MG63 (cell line): ENCODE data around the gene TMEM178B. TPM values are rescaled to one million over a fixed set of nuclear protein-coding genes. Genes with fewer than 3 reads are reported as not detected.
A peak's percentile ranks its signal among the peaks of the same experiment; 100 is the strongest.

Experiments used
- DNase-seq: peaks from one replicate; pipeline ENCODE4 v3.0.0-alpha.2; 2020
- H3K27me3 ChIP-seq: fragments of 250-450 bp; sonication (Bioruptor Pico); 2 replicates; pipeline ENCODE4 v1.5.1; 2020; ENCODE audit warnings: mild to moderate bottlenecking, moderate library complexity
- H3K36me3 ChIP-seq: fragments of 250-450 bp; sonication (Bioruptor Pico); 2 replicates; pipeline ENCODE4 v1.5.1; 2020; ENCODE audit warnings: mild to moderate bottlenecking, moderate library complexity
- H3K4me3 ChIP-seq: fragments of 250-450 bp; sonication (Bioruptor Pico); 2 replicates; pipeline ENCODE4 v1.5.1; 2020; ENCODE audit warnings: mild to moderate bottlenecking, moderate library complexity
- H3K9me3 ChIP-seq: fragments of 250-450 bp; sonication (Bioruptor Pico); 2 replicates; pipeline ENCODE4 v1.5.1; 2020; ENCODE audit warnings: mild to moderate bottlenecking, moderate library complexity
- total RNA-seq: library from RNA; depleted of rRNA; stranded (reverse); fragments of >200 nt; shearing (Covaris generic); gene quantifications from 2 replicates; pipeline ENCODE4 v1.2.3, GENCODE V29; 2014; ENCODE audit warnings: low replicate concordance

TMEM178B gene
- total RNA-seq, 1 experiment from 2014 or later, result 0.10 TPM

DNA sequence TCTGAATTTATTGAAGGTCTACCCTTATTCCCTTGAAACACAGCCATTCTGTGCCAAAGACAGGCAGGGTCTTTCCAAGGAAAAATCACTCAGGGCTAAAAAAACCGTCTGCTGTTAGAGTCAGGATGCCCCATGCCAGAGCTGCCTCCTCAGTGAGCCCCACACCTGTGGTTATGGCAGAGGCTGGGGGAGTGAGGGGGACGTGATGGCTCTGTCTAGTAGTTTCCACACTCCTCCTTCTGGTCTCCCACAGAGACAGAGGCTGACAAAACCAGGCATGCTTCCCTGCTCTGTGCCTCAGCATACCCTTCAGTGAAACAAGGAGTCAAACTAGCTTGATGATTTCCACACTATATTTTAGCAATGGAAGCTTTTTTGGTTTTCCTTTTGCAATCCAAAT, 365.3 kb downstream of the TMEM178B start:
- no peak overlapping the region for H3K4me3 ChIP-seq
- no peaks in the 10 kb centered on the region for H3K27me3 ChIP-seq
- no peak for DNase-seq
- H3K36me3 ChIP-seq, result no peaks in the 10 kb centered on the region
- no peaks in the 10 kb centered on the region for H3K9me3 ChIP-seq

DNA sequence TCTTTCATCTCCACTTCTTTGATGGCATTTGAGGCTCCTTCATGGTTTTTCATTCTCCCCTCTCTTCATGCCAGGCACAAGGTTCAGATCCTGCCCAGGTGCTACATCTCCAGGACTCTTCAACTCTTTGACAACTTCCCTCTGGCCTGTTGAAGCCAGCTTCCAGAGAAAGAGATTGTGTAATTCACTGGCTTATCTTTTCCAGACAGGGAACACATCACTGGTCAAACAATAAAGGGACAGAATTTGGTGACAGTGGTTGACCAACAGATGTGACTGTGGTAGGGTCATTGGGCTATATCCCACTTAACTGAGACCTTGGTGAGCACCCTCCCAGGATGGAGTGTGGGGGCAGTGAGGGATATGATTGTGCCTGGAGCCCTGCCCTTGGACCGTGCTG, 365.9 kb downstream of the TMEM178B start:
- no peaks in the 10 kb centered on the region for H3K9me3 ChIP-seq
- H3K4me3 ChIP-seq, result no peak overlapping the region
- no peaks in the 10 kb centered on the region for H3K27me3 ChIP-seq
- no peak for DNase-seq
- H3K36me3 ChIP-seq, result no peaks in the 10 kb centered on the region

GRCh38 chr7:141441837-141442627, 368.2 kb downstream of the TMEM178B start:
- no peaks in the 10 kb centered on the region for H3K9me3 ChIP-seq
- no peak overlapping the region for H3K4me3 ChIP-seq
- H3K27me3 ChIP-seq, result no peaks in the 10 kb centered on the region
- no peaks in the 10 kb centered on the region for H3K36me3 ChIP-seq
- DNase-seq, result no peak

DNA sequence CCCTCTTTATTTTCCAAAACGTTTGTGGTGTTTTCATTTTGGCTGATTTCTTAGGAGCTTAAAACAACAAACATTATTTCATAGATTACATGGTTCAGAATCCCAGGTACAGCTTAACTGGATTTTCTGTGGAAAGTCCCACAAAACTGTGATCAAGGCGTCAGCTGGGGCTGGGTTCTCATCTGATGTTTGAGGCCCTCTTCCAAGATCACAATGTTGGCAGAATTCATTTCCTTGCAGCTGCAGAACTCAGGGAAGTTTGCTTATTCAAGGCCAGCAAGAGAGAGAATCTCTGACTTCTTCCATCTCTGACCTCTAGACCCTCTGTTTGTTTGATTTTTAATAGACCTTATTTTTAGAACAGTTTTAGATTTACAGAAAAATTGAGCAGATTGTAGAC, 368.9 kb downstream of the TMEM178B start:
- DNase-seq, result no peak
- Histone ChIP-seq H3K36me3 (no peaks in the 10 kb centered on the region), H3K9me3 (no peaks in the 10 kb centered on the region), H3K4me3 (no peak overlapping the region), H3K27me3 (no peaks in the 10 kb centered on the region)

- H3K27me3 ChIP-seq, result no peaks in the 10 kb centered on the region
- no peaks in the 10 kb centered on the region for H3K36me3 ChIP-seq
- DNase-seq, result no peak
- H3K9me3 ChIP-seq, result no peaks in the 10 kb centered on the region
- no peak overlapping the region for H3K4me3 ChIP-seq
Observed at GRCh38 chr7:141444961-141445360, 371.1 kb downstream of the TMEM178B start.

DNA sequence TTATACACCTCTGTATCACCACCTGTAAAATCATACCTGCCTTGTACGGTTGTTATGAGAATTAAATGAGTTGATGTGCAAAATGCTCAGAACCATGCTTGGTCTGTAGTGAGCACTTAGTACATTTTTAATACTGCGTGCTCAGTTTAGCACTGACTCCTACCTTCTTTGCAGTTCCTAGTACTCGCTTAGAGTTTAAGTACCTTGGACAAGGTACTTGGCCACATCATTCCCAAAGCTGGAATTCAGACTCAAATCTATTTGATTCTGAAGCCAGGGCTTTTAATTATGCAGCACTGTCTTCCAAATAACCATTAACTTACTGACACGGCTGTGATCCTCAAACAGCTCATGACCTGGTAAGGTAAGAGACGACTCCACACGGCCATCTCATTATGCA, 377.4 kb downstream of the TMEM178B start:
- Histone ChIP-seq H3K9me3 (no peaks in the 10 kb centered on the region), H3K27me3 (no peaks in the 10 kb centered on the region), H3K4me3 (no peak overlapping the region), H3K36me3 (no peaks in the 10 kb centered on the region)
- DNase-seq, result no peak

DNA sequence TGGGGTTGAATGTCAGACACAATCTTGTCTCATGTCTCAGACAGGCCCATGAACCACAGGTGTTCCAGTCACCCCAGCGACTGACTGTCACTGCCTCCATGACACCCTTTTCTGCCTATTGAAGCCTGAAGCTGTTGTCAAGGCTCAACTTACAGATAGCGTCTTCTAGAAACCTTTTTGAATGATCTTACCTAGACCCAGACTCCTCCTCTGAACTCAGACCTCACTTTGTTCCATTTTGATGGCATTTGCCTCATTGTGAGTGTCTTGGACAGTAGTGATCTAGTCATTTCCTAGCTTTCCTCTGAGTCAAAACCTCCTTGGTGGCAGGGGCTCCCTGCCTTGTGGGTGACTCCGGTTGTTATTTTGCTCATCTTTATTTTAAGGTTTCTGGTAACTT, 379.0 kb downstream of the TMEM178B start:
- DNase-seq, result no peak
- no peak overlapping the region for H3K4me3 ChIP-seq
- H3K27me3 ChIP-seq, result no peaks in the 10 kb centered on the region
- no peaks in the 10 kb centered on the region for H3K9me3 ChIP-seq
- H3K36me3 ChIP-seq, result no peaks in the 10 kb centered on the region

DNA sequence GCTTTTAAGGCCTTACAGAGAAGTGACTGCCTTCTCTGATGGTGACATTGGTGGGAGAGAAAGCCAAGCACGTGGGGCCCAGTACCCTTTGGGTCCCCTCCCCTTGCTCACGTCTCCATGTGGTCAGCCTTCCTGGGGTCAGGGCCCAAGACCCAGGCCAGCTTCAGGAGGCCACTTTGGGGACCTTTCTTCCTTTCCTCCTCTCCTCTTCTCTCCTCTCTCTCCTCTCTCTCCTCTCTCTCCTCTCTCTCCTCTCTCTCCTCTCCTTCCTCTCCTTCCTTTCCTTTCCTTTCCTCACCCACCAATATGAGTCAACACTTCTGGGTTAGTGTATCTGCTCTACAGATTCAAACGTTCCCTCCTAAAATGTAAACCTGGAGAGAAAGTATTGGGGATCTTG, 380.5 kb downstream of the TMEM178B start:
- Histone ChIP-seq H3K36me3 (no peaks in the 10 kb centered on the region), H3K27me3 (no peaks in the 10 kb centered on the region), H3K9me3 (no peaks in the 10 kb centered on the region), H3K4me3 (no peak overlapping the region)
- DNase-seq, result no peak

GRCh38 chr7:141455723-141456122, 381.9 kb downstream of the TMEM178B start:
- no peaks in the 10 kb centered on the region for H3K9me3 ChIP-seq
- no peaks in the 10 kb centered on the region for H3K27me3 ChIP-seq
- DNase-seq, result no peak
- H3K36me3 ChIP-seq, result no peaks in the 10 kb centered on the region
- H3K4me3 ChIP-seq, result no peak overlapping the region

- no peaks in the 10 kb centered on the region for H3K36me3 ChIP-seq
- H3K4me3 ChIP-seq, result no peak overlapping the region
- no peaks in the 10 kb centered on the region for H3K27me3 ChIP-seq
- no peaks in the 10 kb centered on the region for H3K9me3 ChIP-seq
- DNase-seq, result peak; percentile 10
Observed at GRCh38 chr7:141456298-141456697, 382.4 kb downstream of the TMEM178B start.

DNA sequence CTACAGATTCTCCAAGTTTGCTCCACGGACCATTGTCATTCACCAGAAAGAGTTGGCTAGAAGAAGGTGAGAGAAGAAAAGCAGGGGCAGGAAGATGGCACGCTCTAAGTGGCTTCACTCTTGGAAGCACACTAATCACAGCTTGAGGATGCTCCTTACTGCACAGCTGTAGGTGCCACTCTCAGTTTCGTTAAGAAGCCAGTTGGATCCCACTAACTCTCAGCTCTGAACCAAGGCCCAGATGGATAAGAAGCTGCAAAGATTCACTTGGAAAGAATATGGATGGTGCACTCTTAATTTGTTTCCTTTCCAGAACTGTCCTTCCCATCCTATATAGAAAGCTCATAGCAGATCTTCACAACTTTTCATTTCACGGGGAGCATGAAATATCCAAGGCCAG, 382.8 kb downstream of the TMEM178B start:
- H3K9me3 ChIP-seq, result no peaks in the 10 kb centered on the region
- no peak for DNase-seq
- no peaks in the 10 kb centered on the region for H3K27me3 ChIP-seq
- H3K36me3 ChIP-seq, result no peaks in the 10 kb centered on the region
- H3K4me3 ChIP-seq, result no peak overlapping the region

GRCh38 chr7:141460781-141461715, 387.2 kb downstream of the TMEM178B start:
- DNase-seq, result no peak
- H3K9me3 ChIP-seq, result no peaks in the 10 kb centered on the region
- H3K4me3 ChIP-seq, result no peak overlapping the region
- no peaks in the 10 kb centered on the region for H3K36me3 ChIP-seq
- no peaks in the 10 kb centered on the region for H3K27me3 ChIP-seq

- Histone ChIP-seq H3K4me3 (no peak overlapping the region), H3K9me3 (no peaks in the 10 kb centered on the region), H3K36me3 (no peaks in the 10 kb centered on the region), H3K27me3 (no peaks in the 10 kb centered on the region)
- no peak for DNase-seq
Observed at GRCh38 chr7:141461924-141462323, 388.1 kb downstream of the TMEM178B start.

- H3K36me3 ChIP-seq, result no peaks in the 10 kb centered on the region
- no peaks in the 10 kb centered on the region for H3K27me3 ChIP-seq
- H3K4me3 ChIP-seq, result no peak overlapping the region
- peak; percentile 69 for DNase-seq
- no peaks in the 10 kb centered on the region for H3K9me3 ChIP-seq
Observed at GRCh38 chr7:141462958-141463357, 389.1 kb downstream of the TMEM178B start.

DNA sequence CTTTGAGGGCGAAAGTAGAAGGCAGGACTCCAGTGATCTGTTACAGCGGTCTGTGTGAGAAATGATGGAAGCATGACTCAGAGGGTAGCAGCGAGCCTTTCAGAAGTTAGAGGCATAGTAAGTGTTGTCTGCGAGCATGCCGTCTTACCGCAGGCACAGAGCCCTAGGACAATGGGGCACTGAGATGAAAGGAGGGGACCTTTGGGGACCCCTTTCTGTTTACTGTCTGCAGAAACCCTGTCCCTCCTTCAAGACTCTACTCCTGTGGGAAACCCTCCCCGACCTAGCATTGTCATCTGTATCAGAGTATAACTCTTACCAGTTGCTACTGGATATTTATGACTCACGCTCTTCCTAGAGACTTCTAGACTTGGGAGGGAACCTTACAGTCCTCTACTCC, 390.1 kb downstream of the TMEM178B start:
- H3K9me3 ChIP-seq, result no peaks in the 10 kb centered on the region
- H3K27me3 ChIP-seq, result no peaks in the 10 kb centered on the region
- no peaks in the 10 kb centered on the region for H3K36me3 ChIP-seq
- peak; percentile 37 for DNase-seq
- no peak overlapping the region for H3K4me3 ChIP-seq

DNA sequence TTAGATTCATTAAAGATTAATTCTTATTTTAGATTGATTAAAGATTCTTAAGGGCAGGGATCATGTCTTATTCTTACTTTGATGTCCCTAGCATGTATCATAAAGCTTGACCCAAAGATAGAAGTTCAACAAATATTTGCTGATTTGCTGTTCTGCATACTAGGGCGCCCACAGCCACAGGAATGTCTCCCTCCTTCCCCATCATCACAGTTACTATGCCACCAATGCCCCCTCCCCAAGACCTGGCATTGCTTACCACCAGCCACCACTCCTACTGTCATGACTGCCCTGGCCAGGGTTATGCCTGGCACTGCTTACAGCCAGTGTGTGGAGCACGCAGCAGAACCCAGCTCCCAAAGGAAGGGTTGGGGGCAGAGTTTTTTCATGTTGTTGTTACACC, 390.7 kb downstream of the TMEM178B start:
- Histone ChIP-seq H3K36me3 (no peaks in the 10 kb centered on the region), H3K9me3 (no peaks in the 10 kb centered on the region), H3K4me3 (no peak overlapping the region), H3K27me3 (no peaks in the 10 kb centered on the region)
- no peak for DNase-seq

DNA sequence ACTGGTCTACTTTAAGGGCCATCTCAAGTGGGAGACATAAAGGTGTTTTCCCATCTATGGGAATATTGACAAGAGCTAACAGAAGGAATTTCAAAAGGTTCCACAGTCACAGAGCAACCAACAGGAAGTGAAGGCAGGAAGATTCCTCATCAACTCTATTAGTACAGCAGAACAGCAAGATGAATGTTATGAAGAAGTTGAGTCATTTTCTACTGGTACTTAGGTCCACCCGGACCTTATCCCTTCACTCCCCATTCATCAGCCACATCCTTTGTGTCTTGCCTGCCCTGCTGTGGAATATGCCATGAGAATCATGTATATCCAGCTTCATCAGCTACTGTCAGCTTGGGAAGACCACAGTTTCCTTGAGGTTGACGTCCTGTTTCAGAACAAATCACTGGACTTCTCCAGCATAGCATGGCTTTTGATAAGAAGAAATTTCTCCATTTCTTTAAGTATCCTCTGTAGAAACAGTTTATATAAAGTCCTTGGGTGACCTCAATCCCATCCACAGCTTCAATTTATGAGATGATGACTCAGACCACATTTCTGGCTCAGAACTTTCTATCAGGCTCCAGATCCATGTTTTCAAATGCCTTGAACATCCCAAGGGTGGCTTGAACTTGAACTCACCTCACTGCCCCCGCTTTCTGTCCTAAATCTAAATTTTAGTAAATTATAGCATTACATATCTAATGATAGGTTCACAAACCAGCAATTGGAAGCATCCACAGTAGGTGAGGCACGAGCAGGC, 392.5 kb downstream of the TMEM178B start:
- Histone ChIP-seq H3K27me3 (no peaks in the 10 kb centered on the region), H3K36me3 (no peaks in the 10 kb centered on the region), H3K9me3 (no peaks in the 10 kb centered on the region), H3K4me3 (no peak overlapping the region)
- DNase-seq, result peak; percentile 9
